Endothelial cell of umbilical vein (primary cell): Measurements from ENCODE around the gene HPX. TPM values are rescaled to one million over a fixed set of nuclear protein-coding genes. Genes with fewer than 3 reads are reported as not detected.

ENCODE experiments used
- BruUV-seq: library from RNA; stranded (reverse); fragments of 400-500 nt; replicated peaks from 2 replicates; lab custom pipeline; 2021; lab: Mats Ljungman, UMichigan
- CTCF ChIA-PET: fragments of 300-600, 350-600 bp; sonication (Branson Sonifier 250); formaldehyde crosslinking; loops from one replicate; lab custom pipeline; 2021; ENCODE audit warnings: antibody characterized with exemption, inconsistent platforms; lab: Charles Lee
- POLR2A ChIA-PET: fragments of 300-600, 350-600 bp; sonication (Branson Sonifier 250); formaldehyde crosslinking; loops from one replicate; lab custom pipeline; 2021; ENCODE audit warnings: antibody characterized with exemption, inconsistent platforms; lab: Charles Lee
- DNase-seq: peaks from one replicate; pipeline ENCODE4 v3.0.0-alpha.2; 2011; ENCODE audit warnings: low read depth, low spot score
- FAIRE-seq: peaks from 2 replicates; lab custom pipeline; 2011; peaks lifted over from hg19 to GRCh38; lab: Jason Lieb, UNC
- H2AFZ ChIP-seq: 2 replicates; pipeline ENCODE4 v1.6.0; 2012; ENCODE audit warnings: low read depth, low read length, control low read depth, inconsistent platforms
- H3K27ac ChIP-seq: 2 replicates; pipeline ENCODE4 v1.5.1; 2011; ENCODE audit warnings: low read depth, mild to moderate bottlenecking, control low read depth, low read length, moderate library complexity; ENCODE audit not compliant: insufficient read depth
- H3K27me3 ChIP-seq, 2 experiments: 2 replicates each; pipeline versions ENCODE4 v1.6.0 to v1.6.1; 2011; ENCODE audit warnings: low read length in 2 of 2, mixed read lengths in 1 of 2; ENCODE audit not compliant: control insufficient read depth in 2 of 2, insufficient read depth in 2 of 2
- H3K36me3 ChIP-seq, 2 experiments: 2 replicates in 1 of 2; 3 replicates in 1 of 2; pipeline ENCODE4 v1.5.1; 2011; ENCODE audit warnings: low read length in 2 of 2, mild to moderate bottlenecking in 1 of 2, moderate library complexity in 1 of 2; ENCODE audit not compliant: control insufficient read depth in 2 of 2, insufficient read depth in 2 of 2; ENCODE audit errors: extremely low read depth in 1 of 2
- H3K4me1 ChIP-seq: 3 replicates; pipeline ENCODE4 v1.5.1; 2011; ENCODE audit warnings: mild to moderate bottlenecking, low read length; ENCODE audit not compliant: control insufficient read depth, insufficient read depth; ENCODE audit errors: extremely low read depth
- H3K4me2 ChIP-seq: 2 replicates; pipeline ENCODE4 v1.6.1; 2011; ENCODE audit warnings: low read length, control low read depth, mixed read lengths; ENCODE audit not compliant: insufficient read depth
- H3K4me3 ChIP-seq, 3 experiments: fragments of 200-600 bp in 1 of 3; sonication (generic), shearing (Covaris generic) in 1 of 3; replicated peaks in 1 of 3; 2 replicates each; pipeline ENCODE4 v1.5.1; 2011 to 2016; ENCODE audit warnings: control low read depth in 3 of 3, low read length in 3 of 3, mild to moderate bottlenecking in 2 of 3, inconsistent platforms in 1 of 3, low read depth in 1 of 3, moderate library complexity in 1 of 3; ENCODE audit not compliant: insufficient read depth in 1 of 3
- H3K79me2 ChIP-seq: 2 replicates; pipeline ENCODE4 v1.6.0; 2012; ENCODE audit warnings: low read length, inconsistent platforms; ENCODE audit not compliant: control insufficient read depth, insufficient read depth
- H3K9ac ChIP-seq: replicated peaks from 2 replicates; pipeline ENCODE3; 2011; ENCODE audit warnings: low read length, control low read depth; ENCODE audit not compliant: insufficient read depth; ENCODE audit errors: extremely low read depth
- H3K9me1 ChIP-seq: replicated peaks from 3 replicates; pipeline ENCODE4 v1.6.0; 2011; ENCODE audit warnings: mild to moderate bottlenecking, low read length; ENCODE audit not compliant: control insufficient read depth, insufficient read depth; ENCODE audit errors: extremely low read depth
- H3K9me3 ChIP-seq: replicated peaks from 2 replicates; pipeline ENCODE4 v1.5.1; 2012; ENCODE audit warnings: low read length, inconsistent platforms; ENCODE audit not compliant: control insufficient read depth, insufficient read depth
- H4K20me1 ChIP-seq: replicated peaks from 2 replicates; pipeline ENCODE3; 2011; ENCODE audit warnings: mild to moderate bottlenecking, low read length; ENCODE audit not compliant: control insufficient read depth, insufficient read depth; ENCODE audit errors: extremely low read depth
- CTCF ChIP-seq, 2 donors: IDR thresholded peaks; 1 replicate in 1 of 2; 2 replicates in 1 of 2; pipeline ENCODE4 v1.5.1; 2011; ENCODE audit warnings: low read length in 2 of 2, mild to moderate bottlenecking in 2 of 2, moderate library complexity in 2 of 2, control low read depth in 1 of 2, inconsistent platforms in 1 of 2, low read depth in 1 of 2; ENCODE audit not compliant: insufficient read depth in 1 of 2; ENCODE audit errors: extremely low read depth in 1 of 2
- EZH2 ChIP-seq: IDR thresholded peaks from 2 replicates; pipeline ENCODE4 v1.6.1; 2012; ENCODE audit warnings: borderline replicate concordance, low read depth, mild to moderate bottlenecking, moderate library complexity, low read length, inconsistent platforms; ENCODE audit not compliant: severe bottlenecking
- FOS ChIP-seq: IDR thresholded peaks from 2 replicates; pipeline ENCODE4 v1.6.1; 2011; ENCODE audit warnings: mild to moderate bottlenecking, low read length, moderate library complexity, borderline replicate concordance; ENCODE audit not compliant: insufficient read depth
- GATA2 ChIP-seq: IDR thresholded peaks from 2 replicates; pipeline ENCODE4 v1.7.0; 2011; ENCODE audit warnings: low read depth, mild to moderate bottlenecking, moderate library complexity, mixed read lengths, low read length; ENCODE audit not compliant: insufficient read length, insufficient read depth
- JUN ChIP-seq: IDR thresholded peaks from 2 replicates; pipeline ENCODE4 v1.6.1; 2011; ENCODE audit warnings: borderline replicate concordance, low read depth; ENCODE audit not compliant: insufficient read length, insufficient read depth
- MAX ChIP-seq: IDR thresholded peaks from 2 replicates; pipeline ENCODE4 v1.6.1; 2011; ENCODE audit not compliant: insufficient read depth, insufficient read length
- MYC ChIP-seq: IDR thresholded peaks from one replicate; pipeline ENCODE4 v1.6.1; 2011; ENCODE audit warnings: mild to moderate bottlenecking, low read depth, low read length
- POLR2A ChIP-seq: IDR thresholded peaks from 2 replicates; pipeline ENCODE4 v1.6.1; 2012; ENCODE audit warnings: low read depth, mild to moderate bottlenecking, control low read depth, low read length
- POLR2AphosphoS5 ChIP-seq: IDR thresholded peaks from 2 replicates; pipeline ENCODE4 v1.6.1; 2012; ENCODE audit warnings: low read depth, mild to moderate bottlenecking, control low read depth, low read length, moderate library complexity; ENCODE audit not compliant: insufficient read depth
- dilution Hi-C: fragments of 300-500 bp; cut with MboI; formaldehyde crosslinking; loops from one replicate; pipeline ENCODE4 v1.15.0; 2019; ENCODE audit warnings: low sequenced_read_pairs; ENCODE audit not compliant: extremely low pct_ligation_motif_present
- intact Hi-C: fragments of 100-400 bp; cut with micrococcal nuclease; formaldehyde crosslinking; loops from one replicate; pipeline ENCODE4 v1.10.0; 2022
- polyA plus RNA-seq, 4 experiments: library from polyadenylated mRNA; depleted of rRNA in 3 of 4; stranded (reverse) in 3 of 4; unstranded in 1 of 4; fragments of >200 nt; gene quantifications; 2 replicates each; pipeline versions ENCODE4 v1.2.1 to v1.2.3, GENCODE V29; 2011 to 2012; ENCODE audit warnings: missing spikeins in 1 of 4
- total RNA-seq: library from RNA; stranded (reverse); gene quantifications from 2 replicates; pipeline ENCODE4 v1.2.3, GENCODE V29; 2021

Gene HPX
- total and polyA plus RNA-seq, 2 donors (not counting 3 experiments of a cell fraction or from before 2014, with no cell fraction given): 1.3 to 1.5 TPM

GRCh38 chr11:6488342-6488741 is 47.6 kb upstream of the HPX start:
- CTCF ChIA-PET: interaction anchor here (0.7 to 2.1 kb wide), 3 partner anchors 109 to 147 kb away, joined by 3 to 8 read pairs (median 3); no protein-coding TSS in a partner anchor
- dilution Hi-C loops: no loop called here
- FAIRE-seq: no peak

More at GRCh38 chr11:6488342-6488741, 47.6 kb upstream of the HPX start:
- Histone ChIP-seq H3K9me1 (no peaks in the 10 kb centered on the region), H3K4me3 (no peak overlapping the region), H2AFZ (no peak overlapping the region), H4K20me1 (no peaks in the 10 kb centered on the region), H3K79me2 (peaks cover 2% of the 10 kb centered on the region), H3K9ac (no peak overlapping the region), H3K36me3 (peaks cover 3 to 5% of the 10 kb centered on the region in 2 experiments), H3K27ac (no peak overlapping the region), H3K9me3 (no peaks in the 10 kb centered on the region), H3K4me1 (no peaks in the 10 kb centered on the region), H3K27me3 (no peaks in the 10 kb centered on the region), H3K4me2 (no peak overlapping the region)
- no peak for DNase-seq
- POLR2A ChIA-PET: no interaction called here
- intact Hi-C loops: no loop called here
- no peak for TF ChIP-seq JUN
- no peak for TF ChIP-seq FOS
- no peak for TF ChIP-seq EZH2
- no peak for TF ChIP-seq MYC
- TF ChIP-seq MAX: no peak
- TF ChIP-seq POLR2A: no peak
- no peak for TF ChIP-seq CTCF (IDR thresholded peaks at IDR 0.05; ENCODE audit: extremely low read depth in 1 of 2, insufficient read depth in 1 of 2, low read depth in 1 of 2, low read length in 2 of 2)
- no peak for TF ChIP-seq GATA2
- no peak for TF ChIP-seq POLR2AphosphoS5
- BruUV-seq: no TSS peak
